CD14-positive monocyte (primary cell): ENCODE results near the gene FOXD1. TPM values are rescaled to one million over a fixed set of nuclear protein-coding genes. Genes with fewer than 3 reads are reported as not detected.
A peak's percentile ranks its signal among the peaks of the same experiment; 100 is the strongest.
"Not testable (repeated sequence)": the region's sequence is repeated elsewhere in the genome, so short reads cannot be mapped to it uniquely, and the experiment has no call there.

ENCODE experiments used
- DNase-seq, 3 donors: peaks; one replicate each; pipeline ENCODE4 v3.0.0-alpha.2; 2011 to 2022
- H2AFZ ChIP-seq: 2 replicates; pipeline ENCODE4 v1.6.0; 2012; ENCODE audit warnings: mild to moderate bottlenecking, low read depth, low read length, inconsistent platforms; ENCODE audit not compliant: insufficient read depth, poor library complexity, severe bottlenecking
- H3K27ac ChIP-seq, 2 donors: 1 replicate in 1 of 2; 2 replicates in 1 of 2; pipeline ENCODE4 v1.5.1; 2012 to 2013; ENCODE audit warnings: low read length in 2 of 2, control low read depth in 1 of 2, inconsistent platforms in 1 of 2, low read depth in 1 of 2, mild to moderate bottlenecking in 1 of 2
- H3K27me3 ChIP-seq, 2 donors: one replicate each; pipeline versions ENCODE4 v1.6.0 to v1.6.1; 2011 to 2013; ENCODE audit warnings: low read length in 2 of 2; ENCODE audit not compliant: control insufficient read depth in 2 of 2, insufficient read depth in 2 of 2
- H3K36me3 ChIP-seq, 2 donors: replicated peaks in 1 of 2; 1 replicate in 1 of 2; 2 replicates in 1 of 2; pipeline versions ENCODE4 v1.5.1 to v1.6.1; 2012 to 2013; ENCODE audit warnings: low read length in 2 of 2, control low read depth in 1 of 2, inconsistent platforms in 1 of 2, mild to moderate bottlenecking in 1 of 2; ENCODE audit not compliant: insufficient read depth in 2 of 2, control insufficient read depth in 1 of 2
- H3K4me1 ChIP-seq, 2 donors: 1 replicate in 1 of 2; 2 replicates in 1 of 2; pipeline versions ENCODE4 v1.5.1 to v1.6.1; 2012 to 2013; ENCODE audit warnings: low read length in 2 of 2, control low read depth in 1 of 2, inconsistent platforms in 1 of 2, mild to moderate bottlenecking in 1 of 2, moderate library complexity in 1 of 2; ENCODE audit not compliant: insufficient read depth in 2 of 2, control insufficient read depth in 1 of 2
- H3K4me2 ChIP-seq: replicated peaks from 2 replicates; pipeline ENCODE3; 2012; ENCODE audit warnings: low read length, moderate library complexity, mild to moderate bottlenecking; ENCODE audit not compliant: poor library complexity, severe bottlenecking; ENCODE audit errors: extremely low read depth
- H3K4me3 ChIP-seq, 3 experiments: fragments of 200-600 bp in 1 of 3; sonication (generic) in 1 of 3; replicated peaks in 1 of 3; 1 replicate in 2 of 3; 2 replicates in 1 of 3; pipeline ENCODE4 v1.5.1; 2011 to 2013; ENCODE audit warnings: low read length in 3 of 3, mild to moderate bottlenecking in 3 of 3, control low read depth in 2 of 3, low read depth in 2 of 3, inconsistent platforms in 1 of 3, moderate library complexity in 1 of 3
- H3K79me2 ChIP-seq: 2 replicates; pipeline ENCODE4 v1.6.0; 2012; ENCODE audit warnings: mild to moderate bottlenecking, control low read depth, inconsistent platforms, low read length, moderate library complexity; ENCODE audit not compliant: insufficient read depth
- H3K9ac ChIP-seq: 2 replicates; pipeline ENCODE4 v1.6.0; 2017; ENCODE audit warnings: low read length, mild to moderate bottlenecking; ENCODE audit not compliant: insufficient read depth, poor library complexity, severe bottlenecking
- H3K9me3 ChIP-seq, 2 donors: replicated peaks in 1 of 2; 1 replicate in 1 of 2; 2 replicates in 1 of 2; pipeline versions ENCODE4 v1.5.1 to v1.6.1; 2012 to 2013; ENCODE audit warnings: low read length in 2 of 2, control low read depth in 1 of 2; ENCODE audit not compliant: control insufficient read depth in 1 of 2, insufficient read depth in 1 of 2
- H4K20me1 ChIP-seq: 2 replicates; pipeline ENCODE4 v1.6.0; 2012; ENCODE audit warnings: mild to moderate bottlenecking, low read length, control low read depth, moderate library complexity; ENCODE audit not compliant: insufficient read depth
- H3K27ac Mint-ChIP-seq, 7 donors: one replicate each; pipeline ENCODE4 v1.8.0; 2020; ENCODE audit warnings: mild to moderate bottlenecking in 7 of 7, mixed read lengths in 7 of 7, moderate library complexity in 6 of 7, inconsistent platforms in 2 of 7
- H3K27me3 Mint-ChIP-seq, 3 donors: one replicate each; pipeline ENCODE4 v1.8.0; 2021 to 2022; ENCODE audit warnings: low read depth in 3 of 3, mild to moderate bottlenecking in 3 of 3, mixed read lengths in 3 of 3, moderate library complexity in 3 of 3, inconsistent platforms in 1 of 3
- H3K36me3 Mint-ChIP-seq, 2 donors: one replicate each; pipeline ENCODE4 v1.8.0; 2020; ENCODE audit warnings: mixed read lengths in 2 of 2, inconsistent platforms in 1 of 2, mild to moderate bottlenecking in 1 of 2
- H3K4me1 Mint-ChIP-seq: one replicate; pipeline ENCODE4 v1.8.0; 2020; ENCODE audit warnings: mild to moderate bottlenecking, mixed read lengths
- H3K4me3 Mint-ChIP-seq, 2 donors: one replicate each; pipeline ENCODE4 v1.8.0; 2020; ENCODE audit warnings: mild to moderate bottlenecking in 2 of 2, mixed read lengths in 2 of 2, moderate library complexity in 1 of 2
- H3K9me3 Mint-ChIP-seq, 7 donors: one replicate each; pipeline ENCODE4 v1.8.0; 2020 to 2022; ENCODE audit warnings: mixed read lengths in 7 of 7, mild to moderate bottlenecking in 6 of 7, moderate library complexity in 6 of 7, inconsistent platforms in 2 of 7
- WGBS: methylation state at CpG from one replicate; pipeline ENCODE4 v1.1.5; 2013; ENCODE audit warnings: missing lambda C conversion rate; ENCODE audit not compliant: insufficient coverage; 5-methylcytosine and 5-hydroxymethylcytosine counted together
- intact Hi-C, 2 donors: fragments of 100-400 bp; cut with micrococcal nuclease; formaldehyde crosslinking; loops; one replicate each; pipeline versions ENCODE4 v1.15.0 to v1.15.1; 2023
- polyA plus RNA-seq, 3 donors: library from polyadenylated mRNA; depleted of rRNA in 1 of 3; unstranded in 2 of 3; stranded (reverse) in 1 of 3; fragments of 300-500 nt in 2 of 3; fragments of >200 nt in 1 of 3; fragmentation: Illumina TruSeq in 2 of 3; gene quantifications; 1 replicate in 2 of 3; 2 replicates in 1 of 3; pipeline ENCODE4 v1.2.3, GENCODE V29; 2012 to 2021
- TF ChIP-seq, protein P1 (sequence below): fragments of 200-600 bp; IDR thresholded peaks from one replicate; pipeline ENCODE4 v1.8.0; 2022; ENCODE audit warnings: antibody characterized with exemption, mild to moderate bottlenecking

The FOXD1 gene
- polyA plus RNA-seq, 3 donors, result 0.04 TPM; not detected in 2

DNA sequence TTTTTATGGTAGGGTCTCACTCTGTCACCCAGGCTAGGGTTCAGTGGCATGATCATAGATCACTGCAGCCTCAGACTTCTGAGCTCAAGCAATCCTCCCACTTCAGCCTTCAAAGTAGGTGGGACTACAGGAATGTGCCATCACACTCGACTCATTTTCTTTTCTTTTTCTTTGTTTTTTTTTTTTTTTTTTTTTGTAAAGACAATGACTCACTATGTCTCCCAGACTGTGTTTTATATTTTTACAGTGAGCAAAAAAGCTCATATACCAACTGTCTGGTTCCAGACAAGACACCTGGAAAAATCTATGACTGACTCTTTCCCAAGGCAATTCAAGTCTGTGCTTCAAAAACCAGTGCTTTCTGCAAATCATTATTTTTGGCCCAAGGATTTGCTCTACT is 10.8 kb upstream of the FOXD1 start:
- no peak for DNase-seq
- Histone ChIP-seq H3K9ac (no peak overlapping the region), H3K4me3 (no peak overlapping the region), H2AFZ (no peak overlapping the region), H3K4me1 (no peaks in the 10 kb centered on the region), H3K9me3 (no peaks in the 10 kb centered on the region), H3K79me2 (no peaks in the 10 kb centered on the region), H3K36me3 (no peaks in the 10 kb centered on the region), H3K4me2 (no peak overlapping the region), H4K20me1 (no peaks in the 10 kb centered on the region), H3K27me3 (peaks cover 54 to 61% of the 10 kb centered on the region in 2 donors), H3K27ac (no peak overlapping the region)
- Mint-ChIP-seq H3K27me3 (peaks cover 47 to 60% (median 54%) of the 10 kb centered on the region in 3 donors), H3K36me3 (no peaks in the 10 kb centered on the region), H3K9me3 (peaks cover 0 to 10% (median 4%) of the 10 kb centered on the region in 7 donors), H3K27ac (no peak overlapping the region), H3K4me3 (peak overlapping the region in 1 of 2 donors; percentile 10), H3K4me1 (no peaks in the 10 kb centered on the region)
- no CpG with 5 or more reads among the region's 1 CpG for WGBS
- intact Hi-C loops, result no loop called here
- TF ChIP-seq, protein P1, sequence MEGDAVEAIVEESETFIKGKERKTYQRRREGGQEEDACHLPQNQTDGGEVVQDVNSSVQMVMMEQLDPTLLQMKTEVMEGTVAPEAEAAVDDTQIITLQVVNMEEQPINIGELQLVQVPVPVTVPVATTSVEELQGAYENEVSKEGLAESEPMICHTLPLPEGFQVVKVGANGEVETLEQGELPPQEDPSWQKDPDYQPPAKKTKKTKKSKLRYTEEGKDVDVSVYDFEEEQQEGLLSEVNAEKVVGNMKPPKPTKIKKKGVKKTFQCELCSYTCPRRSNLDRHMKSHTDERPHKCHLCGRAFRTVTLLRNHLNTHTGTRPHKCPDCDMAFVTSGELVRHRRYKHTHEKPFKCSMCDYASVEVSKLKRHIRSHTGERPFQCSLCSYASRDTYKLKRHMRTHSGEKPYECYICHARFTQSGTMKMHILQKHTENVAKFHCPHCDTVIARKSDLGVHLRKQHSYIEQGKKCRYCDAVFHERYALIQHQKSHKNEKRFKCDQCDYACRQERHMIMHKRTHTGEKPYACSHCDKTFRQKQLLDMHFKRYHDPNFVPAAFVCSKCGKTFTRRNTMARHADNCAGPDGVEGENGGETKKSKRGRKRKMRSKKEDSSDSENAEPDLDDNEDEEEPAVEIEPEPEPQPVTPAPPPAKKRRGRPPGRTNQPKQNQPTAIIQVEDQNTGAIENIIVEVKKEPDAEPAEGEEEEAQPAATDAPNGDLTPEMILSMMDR, result no peak

DNA sequence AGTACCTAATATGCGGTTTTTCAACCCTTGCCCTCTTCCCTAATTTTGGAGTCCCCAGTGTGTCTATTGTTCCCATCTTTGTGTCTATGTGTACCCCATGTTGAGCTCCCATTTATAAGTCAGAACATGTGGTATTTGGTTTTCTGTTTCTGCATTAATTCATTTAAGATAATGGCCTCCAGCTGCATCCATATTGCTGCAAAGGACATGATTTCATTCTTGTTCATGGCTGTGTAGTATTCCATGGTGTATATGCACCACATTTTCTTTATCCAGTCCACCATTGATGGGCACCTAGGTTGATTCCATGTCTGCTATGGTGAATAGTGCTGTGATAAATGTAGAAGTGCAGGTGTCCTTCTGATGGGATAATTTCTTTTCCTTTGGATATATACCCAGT is 7.9 kb upstream of the FOXD1 start:
- H3K4me1 ChIP-seq, H3K36me3 Mint-ChIP-seq, H3K27ac Mint-ChIP-seq, H3K9ac ChIP-seq, H3K79me2 ChIP-seq, DNase-seq, H3K4me2 ChIP-seq, H2AFZ ChIP-seq, H3K36me3 ChIP-seq, H3K27ac ChIP-seq, H3K4me1 Mint-ChIP-seq, H4K20me1 ChIP-seq, H3K4me3 ChIP-seq, intact Hi-C loops: not testable (repeated sequence)
- peaks cover 63 to 76% (median 70%) of the 10 kb centered on the region in 3 donors for H3K27me3 Mint-ChIP-seq
- peak overlapping the region in 1 of 2 donors; percentile 17 for H3K4me3 Mint-ChIP-seq
- H3K9me3 ChIP-seq, result peaks cover 0 to 20% of the 10 kb centered on the region in 2 donors
- no CpG with 5 or more reads among the region's 1 CpG for WGBS
- H3K27me3 ChIP-seq, result peaks cover 76 to 80% of the 10 kb centered on the region in 2 donors
- H3K9me3 Mint-ChIP-seq, result peaks cover 0 to 14% (median 5%) of the 10 kb centered on the region in 7 donors
